Activated T-cell treated with anti-CD3 and anti-CD28 coated beads, Interleukin-2, amount 50 U/mL, for 24 hours (primary cell): ENCODE data around the gene PSMB10.
A peak's percentile ranks its signal among the peaks of the same experiment; 100 is the strongest.
"Not testable (repeated sequence)": the region's sequence is repeated elsewhere in the genome, so short reads cannot be mapped to it uniquely, and the experiment has no call there.

Experiments used
- DNase-seq: peaks from one replicate; pipeline ENCODE4 v3.0.0-alpha.2; 2020
- H3K27ac Mint-ChIP-seq: 2 replicates; pipeline ENCODE4 v1.8.0; 2020; ENCODE audit warnings: mild to moderate bottlenecking, mixed read lengths
- H3K27me3 Mint-ChIP-seq: 2 replicates; pipeline ENCODE4 v1.8.0; 2020; ENCODE audit warnings: mixed read lengths
- H3K36me3 Mint-ChIP-seq: 2 replicates; pipeline ENCODE4 v1.8.0; 2020; ENCODE audit warnings: low read depth, mixed read lengths
- H3K4me1 Mint-ChIP-seq: 2 replicates; pipeline ENCODE4 v1.8.0; 2020; ENCODE audit warnings: low read depth, mixed read lengths
- H3K4me3 Mint-ChIP-seq: 2 replicates; pipeline ENCODE4 v1.8.0; 2020; ENCODE audit warnings: mild to moderate bottlenecking, moderate library complexity, mixed read lengths
- H3K9me3 Mint-ChIP-seq: 2 replicates; pipeline ENCODE4 v1.8.0; 2020; ENCODE audit warnings: mixed read lengths

PSMB10 gene

GRCh38 chr16:67936124-67936879 is at the start of gene PSMB10:
Gene PSMB10, minus strand, starts transcription at chr16:67936850. Its CDS starts 101 bp downstream, at chr16:67936749.
- H3K4me3 Mint-ChIP-seq = peak within 1 kb of the TSS; percentile 100
- H3K36me3 Mint-ChIP-seq = peaks cover 85% of the 10 kb centered on the region
- no peaks in the 10 kb centered on the region for H3K9me3 Mint-ChIP-seq
- H3K27ac Mint-ChIP-seq = peak within 1 kb of the TSS; percentile 99
- DNase-seq = peak; percentile 82
- no peaks in the 10 kb centered on the region for H3K27me3 Mint-ChIP-seq
- peaks cover 47% of the 10 kb centered on the region for H3K4me1 Mint-ChIP-seq

DNA sequence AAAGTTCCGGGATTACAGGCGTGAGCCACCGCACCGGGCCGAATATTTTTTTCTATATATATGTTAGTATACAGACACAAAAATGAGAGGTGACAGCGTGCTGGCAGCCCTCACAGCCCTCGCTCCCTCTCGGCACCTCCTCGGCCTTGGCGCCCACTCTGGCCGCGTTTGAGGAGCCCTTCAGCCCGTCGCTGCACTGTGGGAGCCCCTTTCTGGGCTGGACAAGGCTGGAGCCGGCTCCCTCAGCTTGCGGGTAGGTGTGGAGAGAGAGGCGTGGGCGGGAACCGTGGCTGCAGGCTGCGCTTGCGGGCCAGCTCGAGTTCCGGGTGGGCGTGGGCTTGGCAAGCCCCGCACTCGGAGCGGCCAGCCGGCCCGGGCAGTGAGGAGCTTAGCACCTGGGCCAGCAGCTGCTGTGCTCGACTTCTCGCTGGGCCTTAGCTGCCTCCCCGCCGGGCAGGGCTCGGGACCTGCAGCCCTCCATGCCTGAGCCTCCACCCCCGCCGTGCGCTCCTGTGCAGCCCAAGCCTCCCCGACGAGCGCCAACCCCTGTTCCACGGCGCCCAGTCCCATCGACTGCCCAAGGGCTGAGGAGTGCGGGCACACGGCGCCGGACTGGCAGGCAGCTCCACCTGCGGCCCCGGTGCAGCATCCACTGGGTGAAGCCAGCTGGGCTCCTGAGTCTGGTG is 45.5 kb upstream of the PSMB10 start:
- no peak overlapping the region for H3K4me3 Mint-ChIP-seq
- peaks cover 26% of the 10 kb centered on the region for H3K4me1 Mint-ChIP-seq
- H3K9me3 Mint-ChIP-seq = no peaks in the 10 kb centered on the region
- H3K27me3 Mint-ChIP-seq = no peaks in the 10 kb centered on the region
- no peak overlapping the region for H3K27ac Mint-ChIP-seq
- H3K36me3 Mint-ChIP-seq = no peaks in the 10 kb centered on the region
- no peak for DNase-seq

- Mint-ChIP-seq H3K4me3 (no peak within 1 kb of the TSS), H3K4me1 (peaks cover 26% of the 10 kb centered on the region), H3K27me3 (no peaks in the 10 kb centered on the region), H3K36me3 (no peaks in the 10 kb centered on the region), H3K9me3 (no peaks in the 10 kb centered on the region), H3K27ac (no peak within 1 kb of the TSS)
- DNase-seq = no peak
Measured at GRCh38 chr16:67979955-67980678, 43.5 kb upstream of the PSMB10 start, which contains the start of gene DPEP3. Gene DPEP3, minus strand, starts transcription at chr16:67980499. Its CDS starts 119 bp downstream, at chr16:67980380.

GRCh38 chr16:67977469-67978227 is 41.0 kb upstream of the PSMB10 start:
- no peaks in the 10 kb centered on the region for H3K9me3 Mint-ChIP-seq
- H3K4me1 Mint-ChIP-seq = peaks cover 2% of the 10 kb centered on the region
- H3K27me3 Mint-ChIP-seq = no peaks in the 10 kb centered on the region
- H3K4me3 Mint-ChIP-seq = no peak overlapping the region
- no peak for DNase-seq
- H3K36me3 Mint-ChIP-seq = no peaks in the 10 kb centered on the region
- H3K27ac Mint-ChIP-seq = no peak overlapping the region

GRCh38 chr16:67977005-67977404 is 40.4 kb upstream of the PSMB10 start:
- H3K9me3 Mint-ChIP-seq = no peaks in the 10 kb centered on the region

DNA sequence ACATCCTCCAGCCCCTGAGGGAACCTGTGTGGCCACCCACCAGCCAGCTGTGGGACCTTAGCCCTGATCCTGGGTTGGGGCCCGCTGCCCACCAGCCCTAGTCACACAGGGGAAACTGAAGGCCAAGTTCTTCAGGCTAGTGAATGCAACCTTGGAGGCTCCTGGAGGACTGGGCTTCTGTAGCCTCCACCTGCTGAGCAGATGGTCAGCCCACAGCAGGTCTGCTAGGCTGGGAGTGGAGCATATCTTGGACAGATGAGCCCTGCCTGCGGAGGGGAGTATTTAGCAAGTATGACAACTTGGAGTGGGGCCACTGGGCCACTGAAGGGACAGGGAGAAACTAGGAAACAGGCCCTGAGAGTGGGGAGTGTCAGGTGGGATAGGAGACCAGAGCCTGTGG is 39.6 kb upstream of the PSMB10 start:
- Mint-ChIP-seq H3K9me3 (no peaks in the 10 kb centered on the region), H3K36me3 (no peaks in the 10 kb centered on the region), H3K4me1 (peaks cover 1% of the 10 kb centered on the region), H3K27ac (no peak overlapping the region), H3K27me3 (no peaks in the 10 kb centered on the region), H3K4me3 (no peak overlapping the region)
- no peak for DNase-seq

More at GRCh38 chr16:67977005-67977404, 40.4 kb upstream of the PSMB10 start:
- H3K27me3 Mint-ChIP-seq = no peaks in the 10 kb centered on the region
- H3K27ac Mint-ChIP-seq = no peak overlapping the region
- peaks cover 1% of the 10 kb centered on the region for H3K4me1 Mint-ChIP-seq
- no peak for DNase-seq
- H3K4me3 Mint-ChIP-seq = no peak overlapping the region
- no peaks in the 10 kb centered on the region for H3K36me3 Mint-ChIP-seq

DNA sequence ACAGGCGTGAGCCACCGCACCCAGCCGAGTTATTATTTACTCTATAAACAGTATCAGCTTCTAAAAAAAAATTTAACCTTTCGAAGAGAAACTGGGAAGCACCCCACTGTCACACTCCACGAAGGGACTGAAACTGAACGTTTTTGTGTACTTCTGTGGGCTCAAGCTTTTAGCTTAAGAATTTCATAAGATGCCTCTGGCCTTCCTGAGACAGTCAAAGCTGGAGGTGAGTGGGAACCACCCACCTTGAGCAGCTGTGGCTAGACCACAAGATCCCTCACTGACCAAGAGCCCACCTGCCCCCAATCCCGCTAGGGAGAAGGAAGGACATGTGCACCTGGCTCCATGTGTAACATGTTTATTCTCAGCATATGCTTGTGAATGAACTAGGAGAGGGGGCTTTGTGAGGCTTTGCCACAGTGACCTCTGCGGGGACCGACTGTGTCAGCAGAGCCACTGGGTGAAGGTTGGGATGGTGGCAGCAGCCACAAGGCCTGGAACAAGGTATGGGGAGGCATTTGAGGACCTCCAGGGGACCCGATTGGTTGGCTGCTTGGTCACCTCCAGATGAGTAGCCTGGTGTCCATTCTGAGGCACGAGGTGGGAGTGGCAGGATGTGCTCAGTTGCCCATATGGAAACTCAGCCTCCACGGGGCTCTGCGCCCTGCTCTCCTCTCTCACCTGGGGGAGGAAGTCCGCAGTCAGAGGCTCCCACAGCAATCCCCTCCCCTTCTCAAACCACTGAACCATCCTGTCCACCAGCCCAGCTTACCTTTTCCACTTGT is 38.9 kb upstream of the PSMB10 start:
- no peak for DNase-seq
- Mint-ChIP-seq H3K4me1 (peaks cover under 1% of the 10 kb centered on the region), H3K36me3 (no peaks in the 10 kb centered on the region), H3K4me3 (no peak overlapping the region), H3K27me3 (no peaks in the 10 kb centered on the region), H3K27ac (no peak overlapping the region), H3K9me3 (no peaks in the 10 kb centered on the region)

DNA sequence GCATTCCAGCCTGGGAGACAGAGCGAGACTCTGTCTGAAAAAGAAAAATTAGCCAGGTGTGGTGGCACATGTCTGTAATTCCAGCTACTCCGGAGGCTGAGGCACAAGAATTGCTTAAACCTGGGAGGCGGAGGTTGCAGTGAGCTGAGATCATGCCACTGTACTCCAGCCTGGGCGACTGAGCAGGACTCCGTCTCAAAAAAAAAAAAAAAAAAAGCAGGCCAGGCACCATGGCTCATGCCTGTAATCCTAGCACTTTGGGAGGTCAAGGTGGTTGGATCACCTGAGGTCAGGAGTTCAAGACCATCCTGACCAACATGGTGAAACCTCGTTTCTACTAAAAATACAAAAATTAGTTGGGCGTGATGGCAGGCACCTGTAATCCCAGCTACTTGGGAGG is 35.6 kb upstream of the PSMB10 start:
- peaks cover 13% of the 10 kb centered on the region for H3K4me1 Mint-ChIP-seq
- H3K4me3 Mint-ChIP-seq, H3K36me3 Mint-ChIP-seq, DNase-seq, H3K9me3 Mint-ChIP-seq, H3K27me3 Mint-ChIP-seq, H3K27ac Mint-ChIP-seq: not testable (repeated sequence)

DNA sequence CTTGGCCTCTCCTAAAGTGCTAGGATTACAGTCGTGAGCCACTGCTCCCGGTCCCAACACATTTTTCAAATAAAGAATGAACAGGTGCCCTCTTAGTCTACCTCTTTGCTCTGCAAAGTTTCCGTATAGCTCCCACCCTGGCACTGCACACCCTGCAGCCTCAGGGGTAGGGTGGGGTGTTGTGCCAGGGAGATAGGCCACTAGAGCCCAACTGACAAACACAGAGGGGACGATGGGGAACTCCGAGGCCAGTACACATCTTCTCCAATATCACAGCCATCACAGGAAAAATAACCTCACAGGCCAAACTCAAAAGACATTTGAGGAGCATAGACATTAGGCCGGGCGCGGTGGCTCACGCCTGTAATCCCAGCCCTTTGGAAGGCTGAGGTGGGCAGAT is 34.5 kb upstream of the PSMB10 start:
- H3K27ac Mint-ChIP-seq = no peak overlapping the region
- H3K9me3 Mint-ChIP-seq = no peaks in the 10 kb centered on the region
- no peak for DNase-seq
- no peaks in the 10 kb centered on the region for H3K27me3 Mint-ChIP-seq
- peaks cover 7% of the 10 kb centered on the region for H3K36me3 Mint-ChIP-seq
- H3K4me3 Mint-ChIP-seq = no peak overlapping the region
- H3K4me1 Mint-ChIP-seq = peaks cover 25% of the 10 kb centered on the region

DNA sequence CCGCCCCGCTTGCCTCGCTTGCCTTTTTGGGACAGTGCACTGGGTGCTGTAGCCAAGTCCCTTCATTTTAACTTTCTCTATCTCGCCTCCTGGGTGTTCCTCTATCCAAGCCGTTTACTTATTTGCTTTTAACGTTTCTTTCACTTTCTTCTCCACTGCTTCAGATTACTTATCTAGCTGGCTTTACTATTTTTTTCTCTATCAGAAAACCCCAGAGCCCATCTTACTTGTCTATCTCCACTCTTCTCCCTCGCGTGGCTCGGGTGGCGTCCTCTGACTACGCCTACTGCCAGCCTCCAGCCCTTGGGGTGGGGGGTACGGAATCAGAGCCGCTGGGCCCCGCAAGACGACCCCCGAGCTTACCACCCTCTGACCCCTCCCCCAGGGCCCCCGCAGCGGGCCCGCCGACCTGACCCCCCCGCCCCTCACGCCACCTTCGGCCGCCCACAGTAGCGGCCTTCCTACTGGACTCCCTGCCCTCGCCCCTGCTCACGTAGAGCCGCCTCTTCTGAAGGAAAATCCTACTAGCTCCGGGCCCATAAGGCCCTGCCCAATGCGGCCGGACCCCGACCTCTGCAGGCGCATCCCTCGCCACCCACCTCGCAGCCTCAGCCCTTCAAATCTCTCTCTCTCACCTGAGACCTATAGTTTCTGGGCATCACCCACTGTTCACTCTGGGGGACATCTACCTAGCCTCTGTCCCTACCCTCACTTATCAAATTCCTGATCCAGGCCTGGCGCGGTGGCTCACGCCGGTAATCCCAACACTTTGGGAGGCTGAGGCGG is 32.8 kb upstream of the PSMB10 start:
- DNase-seq = no peak
- peak overlapping the region; percentile 82 for H3K27ac Mint-ChIP-seq
- peak overlapping the region; percentile 98 for H3K4me3 Mint-ChIP-seq
- H3K27me3 Mint-ChIP-seq = no peaks in the 10 kb centered on the region
- peaks cover 27% of the 10 kb centered on the region for H3K4me1 Mint-ChIP-seq
- H3K9me3 Mint-ChIP-seq = no peaks in the 10 kb centered on the region
- H3K36me3 Mint-ChIP-seq = peaks cover 7% of the 10 kb centered on the region

GRCh38 chr16:67968400-67969253 is 32.0 kb upstream of the PSMB10 start, which contains the start of gene SLC12A4:
Gene SLC12A4, minus strand, starts transcription at chr16:67968637. Its CDS starts 84 bp downstream, at chr16:67968553.
- H3K4me1 Mint-ChIP-seq = peaks cover 27% of the 10 kb centered on the region
- peak within 1 kb of the TSS; percentile 98 for H3K4me3 Mint-ChIP-seq
- peak; percentile 95 for DNase-seq
- peaks cover 7% of the 10 kb centered on the region for H3K36me3 Mint-ChIP-seq
- H3K27ac Mint-ChIP-seq = peak within 1 kb of the TSS; percentile 94
- no peaks in the 10 kb centered on the region for H3K9me3 Mint-ChIP-seq
- no peaks in the 10 kb centered on the region for H3K27me3 Mint-ChIP-seq

- H3K27ac Mint-ChIP-seq = peak overlapping the region; percentile 94
- H3K27me3 Mint-ChIP-seq = no peaks in the 10 kb centered on the region
- DNase-seq = no peak
- H3K36me3 Mint-ChIP-seq = peaks cover 8% of the 10 kb centered on the region
- peak overlapping the region; percentile 98 for H3K4me3 Mint-ChIP-seq
- no peaks in the 10 kb centered on the region for H3K9me3 Mint-ChIP-seq
- H3K4me1 Mint-ChIP-seq = peaks cover 27% of the 10 kb centered on the region
Measured at GRCh38 chr16:67967958-67968399, 31.3 kb upstream of the PSMB10 start.
